Stomach (tissue), 4 donors: ENCODE data around the gene TCIRG1.

Experiments used
- EP300 ChIP-seq: sonication (generic); formaldehyde crosslinking; IDR thresholded peaks from one replicate; pipeline ENCODE4 v1.6.1; 2017; ENCODE audit warnings: antibody characterized with exemption
- TF ChIP-seq, protein P1 (sequence below), 7 experiments: fragments of 450-650 bp in 4 of 7; fragments of 200-600 bp in 3 of 7; sonication (generic) in 3 of 7; IDR thresholded peaks; one replicate each; pipeline ENCODE4 v1.5.1; 2016 to 2019; ENCODE audit warnings: antibody characterized with exemption in 7 of 7, control low read depth in 2 of 7, mild to moderate bottlenecking in 1 of 7

DNA sequence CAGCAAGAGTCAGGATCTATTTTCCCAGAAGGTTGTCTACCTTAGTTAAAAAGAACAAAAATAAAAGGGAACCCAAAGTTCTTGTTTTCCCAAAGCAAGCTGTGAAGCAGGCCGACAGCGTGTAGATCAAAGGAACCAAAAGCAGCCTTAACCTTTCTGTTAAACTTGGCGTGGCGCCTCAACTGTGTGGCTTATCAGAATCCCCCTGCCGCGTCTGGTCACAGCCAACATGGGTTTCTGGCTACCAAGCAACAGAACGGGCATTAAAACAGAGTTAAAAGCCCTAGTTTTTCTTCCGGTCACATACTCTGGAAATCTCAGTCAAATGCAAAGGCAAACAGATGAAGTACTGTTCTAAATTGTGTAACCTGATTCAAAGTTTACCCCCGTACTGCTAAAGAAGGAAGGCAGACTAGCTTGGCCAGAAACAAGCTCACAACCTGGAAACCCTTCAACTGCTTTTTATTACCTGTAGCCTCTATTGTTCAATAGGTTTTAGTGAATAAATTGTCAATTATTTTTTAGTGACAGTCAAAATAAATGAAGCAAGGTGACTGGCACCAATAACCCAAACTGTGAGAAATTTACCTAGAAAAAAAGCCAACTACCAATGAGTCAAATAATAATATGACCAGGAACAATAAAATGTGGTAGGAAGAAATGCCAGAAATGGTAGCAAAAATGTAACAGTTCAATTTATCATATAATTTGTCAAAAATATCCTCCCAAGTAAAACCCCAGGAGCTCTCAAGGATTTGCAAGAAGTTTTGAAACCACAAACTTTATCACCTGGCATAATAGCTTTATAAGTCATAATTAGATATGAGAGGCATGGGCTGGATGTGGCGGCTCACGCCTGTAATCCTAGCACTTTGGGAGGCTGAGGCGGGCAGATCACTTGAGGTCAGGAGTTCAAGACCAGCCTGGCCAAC is 60.9 kb downstream of the TCIRG1 start:
- no peak for TF ChIP-seq EP300
- TF ChIP-seq, protein P1, sequence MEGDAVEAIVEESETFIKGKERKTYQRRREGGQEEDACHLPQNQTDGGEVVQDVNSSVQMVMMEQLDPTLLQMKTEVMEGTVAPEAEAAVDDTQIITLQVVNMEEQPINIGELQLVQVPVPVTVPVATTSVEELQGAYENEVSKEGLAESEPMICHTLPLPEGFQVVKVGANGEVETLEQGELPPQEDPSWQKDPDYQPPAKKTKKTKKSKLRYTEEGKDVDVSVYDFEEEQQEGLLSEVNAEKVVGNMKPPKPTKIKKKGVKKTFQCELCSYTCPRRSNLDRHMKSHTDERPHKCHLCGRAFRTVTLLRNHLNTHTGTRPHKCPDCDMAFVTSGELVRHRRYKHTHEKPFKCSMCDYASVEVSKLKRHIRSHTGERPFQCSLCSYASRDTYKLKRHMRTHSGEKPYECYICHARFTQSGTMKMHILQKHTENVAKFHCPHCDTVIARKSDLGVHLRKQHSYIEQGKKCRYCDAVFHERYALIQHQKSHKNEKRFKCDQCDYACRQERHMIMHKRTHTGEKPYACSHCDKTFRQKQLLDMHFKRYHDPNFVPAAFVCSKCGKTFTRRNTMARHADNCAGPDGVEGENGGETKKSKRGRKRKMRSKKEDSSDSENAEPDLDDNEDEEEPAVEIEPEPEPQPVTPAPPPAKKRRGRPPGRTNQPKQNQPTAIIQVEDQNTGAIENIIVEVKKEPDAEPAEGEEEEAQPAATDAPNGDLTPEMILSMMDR (IDR thresholded peaks at IDR 0.05) = no peak
